Left lobe of liver (tissue), 2 donors: Measurements from ENCODE around the gene FAM83D. TPM values are rescaled to one million over a fixed set of nuclear protein-coding genes. Genes with fewer than 3 reads are reported as not detected.

Source experiments
- ATAC-seq: fragments of 200-7000 bp; cut with Tn5 transposase; one replicate; pipeline ENCODE4 v1.9.1; 2020; ENCODE audit warnings: mild to moderate bottlenecking, moderate library complexity
- DNase-seq: peaks from one replicate; pipeline ENCODE4 v3.0.0-alpha.2; 2020; ENCODE audit warnings: low spot score
- total RNA-seq: library from RNA; stranded (reverse); gene quantifications from one replicate; pipeline ENCODE4 v1.2.1, GENCODE V29; 2021
- donor health status: DM: no; HTN: no; CAD: no; lungs with moderate emphysema.
- donor health status: DM: no; HTN: yes; CAD: no.

The FAM83D gene
- total RNA-seq, 1 donor from 2014 or later, result 2.9 TPM

DNA sequence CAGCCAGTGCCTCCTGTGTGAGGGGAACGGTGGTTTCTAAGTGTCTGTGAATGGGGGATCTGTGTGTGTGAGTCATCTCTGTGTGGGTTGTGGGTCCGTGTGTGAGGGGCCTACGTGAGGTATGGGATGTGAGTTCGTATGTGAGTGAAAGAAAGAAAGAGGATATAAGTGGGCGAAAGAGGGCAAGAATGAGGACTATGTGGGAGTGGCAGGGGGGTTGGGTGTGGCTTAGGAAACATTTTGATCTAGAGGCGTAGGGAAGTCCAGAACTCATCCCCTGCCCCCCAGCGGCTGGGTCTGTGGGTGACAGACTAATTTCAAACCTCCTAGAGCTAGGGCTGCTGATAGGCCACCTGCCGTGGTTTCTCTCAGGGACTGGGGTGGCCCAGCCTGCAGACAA is 71.4 kb downstream of the FAM83D start:
- no peak for ATAC-seq
- DNase-seq, result no peak

DNA sequence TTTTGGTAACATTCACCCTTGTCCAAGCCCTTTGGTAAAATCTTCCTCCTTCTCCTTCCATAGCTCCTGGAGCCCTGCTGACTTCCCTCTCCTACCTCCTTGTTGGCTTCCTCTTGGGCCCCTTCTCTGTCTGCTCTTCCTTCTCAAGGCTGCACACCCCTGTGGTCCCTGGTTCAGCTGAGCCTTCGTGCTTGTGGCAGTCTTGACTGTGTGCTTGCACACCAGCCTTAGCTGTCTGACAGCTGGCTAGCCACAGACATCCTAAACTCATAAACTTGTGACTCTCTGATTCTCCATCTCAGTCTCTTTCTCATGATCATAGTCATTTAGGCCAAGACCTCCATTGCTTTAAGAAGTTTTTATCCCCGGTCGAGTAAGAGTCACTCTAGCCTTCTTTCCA is 73.0 kb downstream of the FAM83D start:
- DNase-seq (no peak), ATAC-seq (no peak)

DNA sequence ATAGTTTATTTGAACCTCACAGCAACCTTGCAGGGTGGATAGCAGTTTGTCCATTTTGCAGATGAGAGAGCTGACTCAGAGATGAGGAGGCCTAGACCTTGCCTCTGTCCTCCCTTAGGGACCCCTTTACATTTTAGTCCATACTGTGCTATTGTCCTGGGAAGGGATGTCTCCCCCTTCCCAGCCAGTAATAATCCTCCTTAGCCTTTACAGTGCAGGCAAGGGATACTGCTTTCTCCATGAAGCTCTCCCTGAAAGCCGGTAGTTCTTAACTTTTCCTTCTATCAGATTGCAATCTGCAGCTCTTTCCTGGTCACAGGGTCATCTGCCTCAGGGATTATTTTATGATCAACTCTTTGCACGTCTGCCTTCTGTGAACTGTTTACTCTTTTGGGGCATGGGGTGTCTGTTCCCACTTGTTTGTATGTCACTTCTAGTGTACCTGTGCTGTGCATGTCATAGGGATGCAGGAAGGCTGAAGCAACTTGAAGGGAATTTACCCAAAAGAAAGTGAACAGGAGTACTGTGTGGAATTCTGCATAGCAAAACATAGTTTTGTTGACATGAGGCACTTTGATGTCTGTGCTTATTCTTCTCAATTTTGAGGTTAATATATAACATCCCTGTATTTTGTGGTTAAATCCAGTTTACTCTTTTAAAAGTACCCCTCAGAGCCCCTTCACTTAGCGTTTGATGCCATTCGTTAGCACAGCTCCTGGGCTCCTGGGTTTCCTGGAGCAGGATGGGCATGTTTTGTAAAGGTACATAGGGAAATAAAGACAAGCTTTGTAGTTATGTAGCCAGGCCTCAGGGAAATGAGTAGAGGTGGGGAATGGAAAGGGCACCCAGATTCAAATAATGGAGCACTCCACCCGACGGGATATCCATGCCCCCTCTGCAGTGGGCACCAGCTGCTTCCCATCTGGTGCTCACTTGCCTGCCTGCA is 74.0 kb downstream of the FAM83D start:
- ATAC-seq (no peak), DNase-seq (no peak)

Other genes with a start within 250 kb of the FAM83D start
- gene SLC32A1, start 201.9 kb upstream of the FAM83D start, total RNA-seq, result not detected
- 6.6 TPM for gene ACTR5, start 178.0 kb upstream of the FAM83D start, total RNA-seq
- gene PPP1R16B, start 120.7 kb upstream of the FAM83D start, total RNA-seq, result 1.7 TPM
- gene DHX35, start 35.9 kb downstream of the FAM83D start, total RNA-seq, result 6.2 TPM